NCI-H1694 treated with DMSO at 0.1 percent for 48 hours (cell line): Measurements from ENCODE around the gene HTR3B.
"Not testable (repeated sequence)": the region's sequence is repeated elsewhere in the genome, so short reads cannot be mapped to it uniquely, and the experiment has no call there.

ENCODE experiments used
- DNase-seq: peaks from one replicate; lab custom pipeline; 2025; lab: John Stamatoyannopoulos, UW

The HTR3B gene

DNA sequence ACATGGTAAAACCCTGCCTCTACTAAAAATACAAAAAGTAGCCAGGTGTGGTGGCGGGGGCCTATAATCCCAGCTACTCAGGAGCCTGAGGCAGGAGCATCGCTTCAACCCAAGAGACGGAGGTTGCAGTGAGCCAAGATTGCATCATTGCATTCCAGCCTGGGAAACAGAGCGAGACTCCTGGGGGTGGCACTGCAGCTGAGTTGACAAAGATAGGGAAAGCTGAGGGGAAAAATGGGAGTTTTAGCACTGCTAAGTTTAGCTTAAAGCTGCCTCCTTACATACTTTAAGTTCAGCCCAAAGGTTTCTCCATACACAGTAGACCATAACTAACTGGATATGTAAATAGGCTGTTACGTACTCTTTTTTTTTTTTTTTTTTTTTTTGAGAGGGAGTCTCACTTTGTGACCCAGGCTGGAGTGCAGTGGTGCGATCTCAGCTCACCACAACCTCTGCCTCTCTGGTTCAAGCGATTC lies 20.2 kb upstream of the HTR3B start:
- no peak for DNase-seq

DNA sequence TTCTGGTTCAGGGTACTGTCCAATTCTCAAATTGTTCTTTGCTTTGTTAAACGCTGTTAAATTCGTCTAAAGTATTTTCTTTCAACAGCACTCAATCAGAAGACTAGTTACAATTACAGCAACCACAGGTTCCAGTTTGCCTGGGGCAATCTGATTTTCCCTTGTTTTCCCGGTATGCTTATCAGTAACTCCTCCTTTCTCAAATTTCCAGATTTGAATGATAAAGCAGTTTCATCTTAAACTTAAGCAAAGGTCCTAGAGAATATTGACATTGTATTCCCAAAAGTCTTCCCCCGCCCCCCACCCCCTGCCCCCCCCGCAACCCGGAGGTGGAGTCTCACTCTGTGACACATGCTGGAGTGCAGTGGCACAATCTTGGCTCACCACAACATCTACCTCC lies 18.7 kb upstream of the HTR3B start:
- DNase-seq, result no peak

DNA sequence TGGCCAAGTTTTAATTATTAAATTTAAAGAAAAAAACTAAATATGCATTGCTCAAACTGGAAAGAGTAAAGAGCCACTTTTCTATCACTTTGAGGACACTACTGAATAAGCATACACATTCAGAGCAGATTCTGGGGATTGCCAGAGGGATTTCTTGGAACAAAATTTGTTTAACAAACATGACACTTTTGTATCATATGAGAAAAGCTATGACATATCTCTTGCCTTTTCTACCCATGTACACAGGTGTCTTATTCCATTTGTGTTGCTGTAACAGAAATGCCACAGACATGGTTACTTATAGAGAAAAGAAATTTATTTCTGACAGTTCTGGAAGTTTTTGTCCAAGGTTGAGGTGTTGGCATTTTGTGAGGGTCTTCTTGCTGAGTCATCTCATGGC lies 15.7 kb upstream of the HTR3B start:
- no peak for DNase-seq

GRCh38 chr11:113894421-113894996 lies 10.1 kb upstream of the HTR3B start:
- DNase-seq, result no peak

DNA sequence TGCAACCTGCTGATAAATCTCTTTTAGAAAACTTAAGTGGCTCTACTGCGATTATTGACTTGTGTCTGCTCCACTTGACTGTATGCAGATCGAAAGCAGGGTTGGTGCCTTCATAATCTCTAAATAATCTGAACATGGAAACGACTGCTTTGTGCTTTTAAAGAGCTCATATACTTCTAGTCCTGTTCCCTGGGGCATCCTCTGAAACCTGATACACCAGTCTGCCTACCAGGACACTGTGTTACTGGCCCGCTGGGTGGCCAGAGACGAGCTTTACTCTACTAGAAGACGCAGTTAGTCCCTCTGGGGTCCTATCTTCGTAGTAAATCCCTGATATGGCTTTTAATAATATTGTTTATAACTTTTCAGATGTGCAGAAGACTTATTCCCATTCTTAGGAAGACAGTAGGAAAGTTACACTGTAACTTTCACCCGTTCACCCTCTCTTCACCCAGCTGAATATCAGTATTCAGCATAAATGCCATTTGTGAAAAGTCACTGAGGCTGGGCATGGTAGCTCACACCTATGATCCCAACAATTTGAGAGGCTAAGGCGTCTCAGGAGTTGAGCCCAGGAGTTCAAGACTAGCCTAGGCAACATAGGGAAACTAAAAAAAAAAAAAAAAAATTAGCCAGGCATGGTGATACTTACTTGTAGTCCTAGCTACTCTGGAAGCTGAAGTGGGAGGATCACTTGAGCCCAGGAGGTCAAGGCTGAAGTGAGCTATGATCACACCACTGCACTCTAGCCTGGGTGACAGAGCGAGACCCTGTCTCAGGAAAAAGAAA lies 9.0 kb upstream of the HTR3B start:
- DNase-seq, result no peak

DNA sequence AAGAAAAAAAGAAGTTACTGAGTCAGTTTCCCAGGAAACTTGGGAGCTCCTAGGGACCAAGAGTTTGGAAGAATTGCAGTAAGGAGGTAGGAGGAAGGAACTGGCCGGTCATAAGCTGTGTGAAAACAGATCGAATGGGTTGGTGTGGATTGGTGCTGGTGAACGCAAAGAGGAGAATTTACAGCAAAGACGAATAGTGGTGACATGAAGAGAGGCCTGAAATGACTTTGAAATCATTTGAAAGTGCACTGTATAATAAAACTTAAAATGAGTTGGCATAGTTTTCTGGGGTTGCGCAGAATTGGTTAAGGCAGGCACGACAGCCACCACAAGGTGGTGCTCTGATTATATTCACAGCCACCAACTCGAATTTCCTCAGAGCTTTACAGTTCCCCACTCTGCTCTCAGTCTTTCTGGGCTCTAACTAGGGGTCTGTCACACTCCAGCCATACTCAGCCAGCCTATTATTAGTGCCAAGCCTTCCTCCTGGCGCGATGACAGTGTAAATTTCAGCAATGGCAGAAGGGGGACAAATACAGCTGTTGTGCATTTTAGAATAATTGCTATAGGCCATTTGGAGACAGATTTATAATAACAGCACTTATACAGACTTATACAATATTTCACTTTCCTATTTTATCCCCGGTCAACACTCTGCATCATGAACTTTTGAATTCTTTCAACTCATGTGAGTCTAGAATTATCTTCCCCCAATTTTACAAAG lies 8.3 kb upstream of the HTR3B start:
- DNase-seq, result no peak

DNA sequence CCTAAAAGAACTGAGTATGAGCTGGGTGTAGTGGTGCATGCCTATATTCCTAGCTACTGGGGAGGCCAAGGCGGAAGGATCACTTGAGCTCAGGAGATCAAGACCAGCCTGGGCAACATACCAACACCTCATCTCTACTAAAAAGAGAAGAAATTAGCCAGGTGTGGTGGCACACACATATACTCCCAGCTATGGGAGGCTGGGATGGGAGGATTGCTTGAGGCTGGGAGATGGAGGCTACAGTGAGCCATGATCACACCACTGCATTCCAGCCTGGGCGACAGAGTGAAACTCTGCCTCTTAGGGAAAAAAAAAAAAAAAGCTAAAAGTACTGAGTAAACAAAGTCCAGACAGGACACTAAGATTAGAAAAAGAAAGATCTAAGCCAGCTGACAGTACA lies 3.5 kb upstream of the HTR3B start:
- DNase-seq, result no peak

GRCh38 chr11:113906038-113906437 lies 1.4 kb downstream of the HTR3B start:
- DNase-seq, result no peak

GRCh38 chr11:113906516-113906915 lies 1.9 kb downstream of the HTR3B start:
- DNase-seq, result no peak

- DNase-seq, result no peak
Measured at GRCh38 chr11:113907152-113907551, 2.6 kb downstream of the HTR3B start.

DNA sequence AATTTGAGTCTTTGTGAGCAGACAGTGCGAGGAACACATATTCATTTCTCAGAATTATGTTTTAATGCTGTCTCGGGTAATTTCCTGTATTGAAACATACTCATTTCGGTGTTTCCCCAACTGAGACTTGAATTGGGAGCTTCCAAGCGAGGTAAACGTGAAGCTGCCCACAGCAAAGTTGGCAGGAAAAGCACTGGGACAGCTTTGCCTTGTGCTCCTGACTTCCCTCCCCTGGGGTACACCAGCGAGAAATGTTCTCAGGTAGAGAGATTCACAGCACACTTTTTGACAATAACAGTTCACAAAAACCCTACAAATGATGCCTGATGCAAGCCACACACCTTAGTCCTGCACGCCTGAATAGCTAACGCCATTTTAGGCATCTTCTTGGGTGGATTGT lies 3.1 kb downstream of the HTR3B start:
- no peak for DNase-seq

- no peak for DNase-seq
Measured at GRCh38 chr11:113908098-113908497, 3.5 kb downstream of the HTR3B start.

DNA sequence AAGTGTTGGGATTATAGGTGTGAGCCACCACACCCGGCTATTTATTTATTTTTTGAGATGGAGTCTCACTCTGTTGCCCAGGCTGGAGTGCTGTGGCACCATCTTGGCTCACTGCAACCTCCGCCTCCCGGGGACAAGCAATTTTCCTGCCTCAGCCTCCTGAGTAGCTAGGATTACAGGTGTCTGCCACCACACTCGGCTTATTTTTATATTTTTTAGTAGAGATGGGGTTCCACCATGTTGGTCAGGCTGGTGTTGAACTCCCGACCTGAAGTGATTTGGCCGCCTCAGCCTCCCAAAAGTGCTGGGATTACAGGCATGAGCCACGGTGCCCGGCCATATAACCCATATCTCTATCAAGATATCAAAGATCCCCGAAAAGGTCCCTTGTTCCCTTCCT lies 6.9 kb downstream of the HTR3B start:
- not testable (repeated sequence) for DNase-seq

DNA sequence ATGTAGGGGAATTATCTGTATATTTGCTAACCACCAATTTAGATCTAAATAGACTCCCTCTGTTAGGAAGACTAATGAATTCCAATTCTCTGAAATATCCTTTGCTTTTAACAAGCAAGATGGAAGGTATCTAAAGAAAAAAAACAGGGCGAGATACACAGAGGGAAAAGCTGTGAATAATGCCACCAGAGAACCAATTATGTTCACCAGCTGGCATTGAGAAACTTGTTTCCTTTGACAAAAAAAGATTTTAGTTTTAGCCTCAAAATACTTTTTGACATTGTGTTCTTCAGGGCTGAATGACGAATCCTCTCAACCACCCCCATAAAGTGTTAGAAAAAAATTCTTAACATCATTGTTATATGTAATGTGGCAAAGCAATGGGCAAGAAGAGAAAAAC lies 19.0 kb downstream of the HTR3B start:
- DNase-seq, result no peak

DNA sequence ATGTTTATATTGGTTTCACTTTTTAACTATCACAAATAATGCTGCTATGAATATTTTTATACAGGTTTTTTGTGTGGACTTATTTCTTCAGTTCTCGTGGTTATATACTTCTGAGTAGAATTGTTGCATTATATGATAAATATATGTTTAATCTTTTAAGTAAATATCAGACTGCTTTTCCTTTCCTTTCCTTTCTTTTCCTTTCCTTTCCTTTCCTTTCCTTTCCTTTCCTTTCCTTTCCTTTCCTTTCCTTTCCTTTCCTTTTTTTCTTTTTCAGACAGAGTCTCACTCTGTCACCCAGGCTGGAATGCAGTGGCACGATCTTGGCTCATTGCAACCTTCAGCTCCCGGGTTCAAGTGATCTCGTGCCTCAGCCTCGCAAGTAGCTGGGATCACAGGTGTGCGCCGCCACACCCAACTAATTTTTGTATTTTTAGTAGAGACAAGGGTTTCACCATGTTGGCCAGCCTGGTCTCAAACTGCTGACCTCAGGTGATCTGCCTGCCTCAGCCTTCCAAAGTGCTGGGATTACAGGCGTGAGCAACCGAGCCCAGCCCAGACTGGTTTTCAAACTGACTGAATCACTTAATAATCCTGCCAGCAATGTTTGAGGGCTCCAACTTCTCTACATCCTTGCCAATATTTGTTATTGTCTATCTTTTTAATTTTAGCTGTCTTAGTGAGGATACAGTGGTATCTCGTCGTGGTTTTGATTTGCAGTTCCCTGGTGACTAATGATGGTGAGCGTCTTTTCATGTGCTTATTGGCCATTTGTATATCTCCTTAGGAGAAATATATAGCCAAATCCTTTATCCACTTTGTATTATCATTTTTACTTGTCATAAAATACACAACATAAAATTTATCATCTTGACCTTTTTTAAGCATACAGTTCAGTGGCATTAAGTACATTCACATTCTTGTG lies 21.9 kb downstream of the HTR3B start:
- no peak for DNase-seq

GRCh38 chr11:113928311-113928710 lies 23.7 kb downstream of the HTR3B start:
- no peak for DNase-seq

DNA sequence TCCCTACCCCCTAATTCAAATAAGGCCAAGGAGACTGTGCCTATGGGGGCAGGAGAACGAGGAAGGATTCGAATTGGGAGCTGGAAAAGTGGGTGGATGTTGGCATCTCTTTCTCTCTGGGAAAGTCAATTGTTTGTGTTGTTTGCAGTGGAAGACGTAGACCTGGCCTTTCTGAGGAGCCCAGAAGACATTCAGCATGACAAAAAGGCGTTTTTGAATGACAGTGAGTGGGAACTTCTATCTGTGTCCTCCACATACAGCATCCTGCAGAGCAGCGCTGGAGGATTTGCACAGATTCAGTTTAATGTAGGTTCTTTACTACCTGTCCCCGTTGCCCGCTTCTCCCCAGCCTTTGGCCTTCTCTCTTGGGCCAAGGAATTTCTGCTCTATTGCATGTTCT lies 28.2 kb downstream of the HTR3B start:
- DNase-seq, result no peak

DNA sequence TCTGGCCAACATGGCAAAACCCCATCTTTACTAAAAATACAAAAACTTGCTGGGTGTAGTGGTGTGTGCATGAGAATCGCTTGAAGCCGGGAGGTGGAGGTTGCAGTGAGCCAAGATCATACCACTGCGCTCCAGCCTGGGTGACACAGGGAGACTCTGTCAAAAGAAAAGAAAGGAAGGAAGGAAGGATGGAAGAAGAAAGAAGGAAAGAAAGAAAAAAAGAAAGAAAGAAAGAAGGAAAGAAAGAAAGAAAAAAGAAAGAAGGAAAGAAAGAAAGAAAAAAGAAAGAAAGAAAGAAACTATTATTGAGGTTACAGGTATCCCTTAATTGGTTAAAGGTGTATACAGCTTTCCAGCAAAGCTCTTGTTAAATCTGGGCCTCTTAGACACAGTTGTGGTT lies 29.6 kb downstream of the HTR3B start:
- DNase-seq, result not testable (repeated sequence)

- no peak for DNase-seq
Measured at GRCh38 chr11:113934761-113935160, 30.2 kb downstream of the HTR3B start.

DNA sequence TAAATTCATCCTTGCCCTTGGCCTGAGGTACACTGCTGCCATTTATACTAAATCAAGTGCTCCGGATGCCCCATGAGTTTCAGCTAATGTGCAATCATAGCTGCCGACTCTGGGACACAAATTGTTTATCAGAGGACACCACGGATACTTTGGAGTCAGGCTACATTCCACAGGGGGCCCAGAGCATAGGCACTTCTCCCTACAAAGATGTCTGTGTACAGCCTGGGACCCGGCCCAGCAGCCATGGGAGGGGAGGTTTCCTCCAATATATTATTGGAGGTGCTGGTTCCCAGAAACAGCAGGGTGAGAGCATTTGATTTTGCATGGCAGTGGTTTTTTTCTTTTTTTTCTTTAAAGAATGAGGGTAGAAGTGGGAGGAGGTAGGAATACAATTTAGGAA lies 31.3 kb downstream of the HTR3B start:
- no peak for DNase-seq

DNA sequence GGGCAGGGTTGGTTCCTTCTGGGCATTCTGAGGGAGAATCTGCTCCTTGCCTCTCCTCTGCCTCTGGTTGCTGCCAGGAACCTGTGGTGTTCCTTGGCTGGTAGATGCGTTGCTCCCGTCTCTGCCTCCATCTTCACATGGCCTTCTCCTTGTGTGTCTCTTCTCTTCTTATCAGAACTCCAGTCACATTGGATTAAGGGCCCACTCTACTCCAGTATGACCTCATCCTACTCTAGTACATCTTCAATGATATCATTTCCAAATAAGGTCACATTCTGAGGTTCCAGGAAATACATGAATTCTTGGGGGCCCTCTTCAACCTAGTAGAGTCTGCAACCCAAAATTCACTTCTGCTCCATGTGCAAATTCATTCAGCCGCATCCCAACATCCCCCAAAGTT lies 33.3 kb downstream of the HTR3B start:
- no peak for DNase-seq

DNA sequence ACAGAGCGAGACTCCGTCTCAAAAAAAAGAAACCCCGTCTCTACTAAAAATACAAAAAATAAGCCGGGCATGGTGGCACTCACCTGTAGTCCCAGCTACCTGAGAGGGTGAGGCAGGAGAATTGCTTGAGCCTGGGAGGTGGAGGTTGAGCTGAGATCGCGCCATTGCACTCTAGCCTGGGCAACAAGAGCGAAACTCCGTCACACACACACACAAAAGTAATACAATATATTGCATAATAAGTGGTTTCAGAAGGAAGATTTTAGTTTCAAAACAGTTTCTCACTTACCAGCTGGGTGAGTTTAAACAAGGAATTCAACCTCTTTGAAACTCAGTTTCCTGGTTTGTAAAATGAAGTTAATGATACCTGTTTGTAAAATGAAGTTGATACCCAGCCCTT lies 37.7 kb downstream of the HTR3B start:
- no peak for DNase-seq
